ENCODE data around the gene ARHGAP27.

DNA sequence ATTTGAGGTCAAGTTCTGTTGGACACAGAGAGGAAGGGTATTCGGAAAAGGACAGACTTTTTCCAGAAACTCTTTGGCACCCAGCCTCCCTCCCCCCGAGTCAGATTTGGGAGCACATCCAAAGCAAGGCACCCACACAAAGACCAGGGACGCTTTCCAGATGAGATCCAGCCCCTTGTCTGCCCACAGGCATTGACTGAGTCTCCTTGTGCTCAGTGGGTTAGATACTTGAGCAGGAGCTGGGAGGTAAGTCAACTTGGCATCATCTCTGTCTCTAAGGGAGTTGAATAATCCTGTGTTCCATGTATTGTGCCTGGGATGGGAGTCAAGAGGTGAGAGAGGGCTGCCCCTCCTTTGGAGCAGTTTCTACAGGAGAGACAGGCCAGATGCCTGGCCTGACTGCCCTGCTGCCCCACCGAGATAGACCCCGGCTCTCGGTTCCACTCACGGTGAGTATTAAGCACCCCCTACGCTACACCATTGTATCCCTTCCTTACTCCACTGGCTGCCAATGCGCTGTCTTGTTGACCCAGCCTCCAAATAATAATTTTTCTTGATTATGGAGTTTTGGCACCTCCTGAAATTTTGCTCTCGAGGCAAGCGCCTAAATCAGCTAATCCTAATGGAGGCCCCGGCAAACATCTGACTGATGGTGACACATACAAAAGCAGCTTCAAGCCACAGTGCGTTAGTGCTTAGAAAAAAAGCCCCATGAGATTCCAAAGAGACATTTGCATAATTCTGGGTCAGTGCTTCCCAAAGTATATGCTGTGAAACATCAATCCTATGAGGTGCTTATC lies 86.3 kb downstream of the ARHGAP27 start:
- TF ChIP-seq EP300 (IDR thresholded peaks at IDR 0.05) (no peak), POLR2A (IDR thresholded peaks at IDR 0.05) (no peak), POLR2AphosphoS5 (IDR thresholded peaks at IDR 0.05) (no peak)
- TF ChIP-seq, protein P1, sequence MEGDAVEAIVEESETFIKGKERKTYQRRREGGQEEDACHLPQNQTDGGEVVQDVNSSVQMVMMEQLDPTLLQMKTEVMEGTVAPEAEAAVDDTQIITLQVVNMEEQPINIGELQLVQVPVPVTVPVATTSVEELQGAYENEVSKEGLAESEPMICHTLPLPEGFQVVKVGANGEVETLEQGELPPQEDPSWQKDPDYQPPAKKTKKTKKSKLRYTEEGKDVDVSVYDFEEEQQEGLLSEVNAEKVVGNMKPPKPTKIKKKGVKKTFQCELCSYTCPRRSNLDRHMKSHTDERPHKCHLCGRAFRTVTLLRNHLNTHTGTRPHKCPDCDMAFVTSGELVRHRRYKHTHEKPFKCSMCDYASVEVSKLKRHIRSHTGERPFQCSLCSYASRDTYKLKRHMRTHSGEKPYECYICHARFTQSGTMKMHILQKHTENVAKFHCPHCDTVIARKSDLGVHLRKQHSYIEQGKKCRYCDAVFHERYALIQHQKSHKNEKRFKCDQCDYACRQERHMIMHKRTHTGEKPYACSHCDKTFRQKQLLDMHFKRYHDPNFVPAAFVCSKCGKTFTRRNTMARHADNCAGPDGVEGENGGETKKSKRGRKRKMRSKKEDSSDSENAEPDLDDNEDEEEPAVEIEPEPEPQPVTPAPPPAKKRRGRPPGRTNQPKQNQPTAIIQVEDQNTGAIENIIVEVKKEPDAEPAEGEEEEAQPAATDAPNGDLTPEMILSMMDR (IDR thresholded peaks at IDR 0.05), result no peak

Data from stomach (tissue), 4 donors.